Measurements from ENCODE around the gene CHD6.

CHD6 gene

DNA sequence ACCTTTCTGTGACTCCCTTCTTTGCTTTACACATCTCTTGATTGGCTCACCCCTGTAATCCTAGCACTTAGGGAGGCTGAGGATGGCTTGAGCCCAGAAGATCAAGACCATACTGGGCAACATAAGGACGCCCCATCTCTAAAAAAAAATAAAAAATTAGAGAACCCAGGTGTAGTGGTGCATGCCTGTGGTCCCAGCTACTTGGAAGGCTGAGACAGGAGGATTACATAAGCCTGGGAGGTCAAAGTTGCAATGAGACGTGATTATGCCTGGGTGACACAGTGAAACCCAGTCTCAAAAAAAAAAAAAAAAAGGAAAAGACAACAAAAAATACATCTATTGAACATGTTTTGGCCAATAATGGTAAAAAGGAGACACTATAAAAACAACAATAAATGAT is 37.8 kb downstream of the CHD6 start:
- no peak overlapping the region for H3K27ac ChIP-seq
- TF ChIP-seq, protein P1, sequence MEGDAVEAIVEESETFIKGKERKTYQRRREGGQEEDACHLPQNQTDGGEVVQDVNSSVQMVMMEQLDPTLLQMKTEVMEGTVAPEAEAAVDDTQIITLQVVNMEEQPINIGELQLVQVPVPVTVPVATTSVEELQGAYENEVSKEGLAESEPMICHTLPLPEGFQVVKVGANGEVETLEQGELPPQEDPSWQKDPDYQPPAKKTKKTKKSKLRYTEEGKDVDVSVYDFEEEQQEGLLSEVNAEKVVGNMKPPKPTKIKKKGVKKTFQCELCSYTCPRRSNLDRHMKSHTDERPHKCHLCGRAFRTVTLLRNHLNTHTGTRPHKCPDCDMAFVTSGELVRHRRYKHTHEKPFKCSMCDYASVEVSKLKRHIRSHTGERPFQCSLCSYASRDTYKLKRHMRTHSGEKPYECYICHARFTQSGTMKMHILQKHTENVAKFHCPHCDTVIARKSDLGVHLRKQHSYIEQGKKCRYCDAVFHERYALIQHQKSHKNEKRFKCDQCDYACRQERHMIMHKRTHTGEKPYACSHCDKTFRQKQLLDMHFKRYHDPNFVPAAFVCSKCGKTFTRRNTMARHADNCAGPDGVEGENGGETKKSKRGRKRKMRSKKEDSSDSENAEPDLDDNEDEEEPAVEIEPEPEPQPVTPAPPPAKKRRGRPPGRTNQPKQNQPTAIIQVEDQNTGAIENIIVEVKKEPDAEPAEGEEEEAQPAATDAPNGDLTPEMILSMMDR (conservative IDR thresholded peaks at IDR 0.05), result no peak
- TF ChIP-seq ZFX (IDR thresholded peaks at IDR 0.05), result no peak

DNA sequence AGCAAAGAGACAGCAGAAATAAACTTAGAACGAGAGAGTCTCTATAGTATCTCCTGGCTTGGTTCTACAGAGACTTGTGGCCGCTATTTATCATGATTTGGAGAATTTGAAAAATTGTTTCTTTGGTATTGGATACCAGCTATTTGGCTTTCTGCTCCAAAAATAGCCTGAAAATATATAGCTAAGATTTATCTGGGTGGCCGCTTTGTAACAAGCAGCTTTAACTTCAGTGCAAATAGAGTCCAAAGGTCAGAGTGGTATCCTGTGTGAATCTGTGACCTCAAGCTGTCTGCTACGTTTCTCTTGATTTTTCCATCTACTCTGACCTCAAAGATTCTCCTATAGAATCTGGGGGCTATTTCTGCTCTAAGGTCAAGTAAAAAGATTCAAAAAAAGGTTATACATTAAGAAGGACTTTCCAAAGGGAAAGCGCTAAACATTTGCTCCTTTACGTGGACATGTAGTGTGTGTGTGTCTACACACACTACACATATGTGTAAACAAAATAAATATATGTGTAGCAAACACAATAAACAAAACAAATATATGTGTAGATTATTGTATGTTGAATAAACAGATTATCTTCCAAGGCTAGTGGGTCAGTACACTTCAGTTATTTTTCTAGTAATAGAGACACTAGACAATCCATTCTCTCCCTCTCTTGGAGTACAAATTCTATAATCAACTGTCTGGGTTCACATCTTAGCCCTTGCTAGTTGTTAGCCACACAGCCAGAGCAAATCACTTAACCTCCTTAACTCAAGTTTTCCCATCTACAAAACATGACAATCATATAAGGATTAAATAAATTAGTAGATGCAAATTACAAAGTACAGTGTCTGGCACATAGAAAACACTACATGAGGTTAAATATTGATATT is 40.8 kb downstream of the CHD6 start:
- H3K27ac ChIP-seq, result no peak overlapping the region

DNA sequence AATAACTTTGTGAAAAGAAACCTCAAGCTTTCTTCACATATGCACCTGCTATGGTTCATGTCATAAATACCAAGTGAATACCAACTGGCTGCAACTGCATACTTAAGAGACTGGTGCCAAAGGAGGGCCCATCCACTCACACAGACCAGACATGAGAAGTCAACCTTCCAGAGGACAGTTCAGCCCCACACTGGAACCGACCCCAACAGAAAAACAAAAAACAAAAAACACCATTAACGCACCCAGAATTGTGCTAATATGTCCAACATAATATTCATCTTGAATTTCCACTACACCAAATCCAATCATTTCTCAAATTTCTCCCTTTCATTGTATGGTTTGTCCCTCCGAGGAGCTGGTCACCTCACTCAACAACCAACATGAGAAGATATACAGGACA is 42.8 kb downstream of the CHD6 start:
- no peak overlapping the region for H3K27ac ChIP-seq
- TF ChIP-seq ZFX (IDR thresholded peaks at IDR 0.05), result no peak

More for the DNA sequence above, 40.8 kb downstream of the CHD6 start:
- no peak for TF ChIP-seq ZFX (IDR thresholded peaks at IDR 0.05)
- TF ChIP-seq, protein P1 (conservative IDR thresholded peaks at IDR 0.05), result no peak

DNA sequence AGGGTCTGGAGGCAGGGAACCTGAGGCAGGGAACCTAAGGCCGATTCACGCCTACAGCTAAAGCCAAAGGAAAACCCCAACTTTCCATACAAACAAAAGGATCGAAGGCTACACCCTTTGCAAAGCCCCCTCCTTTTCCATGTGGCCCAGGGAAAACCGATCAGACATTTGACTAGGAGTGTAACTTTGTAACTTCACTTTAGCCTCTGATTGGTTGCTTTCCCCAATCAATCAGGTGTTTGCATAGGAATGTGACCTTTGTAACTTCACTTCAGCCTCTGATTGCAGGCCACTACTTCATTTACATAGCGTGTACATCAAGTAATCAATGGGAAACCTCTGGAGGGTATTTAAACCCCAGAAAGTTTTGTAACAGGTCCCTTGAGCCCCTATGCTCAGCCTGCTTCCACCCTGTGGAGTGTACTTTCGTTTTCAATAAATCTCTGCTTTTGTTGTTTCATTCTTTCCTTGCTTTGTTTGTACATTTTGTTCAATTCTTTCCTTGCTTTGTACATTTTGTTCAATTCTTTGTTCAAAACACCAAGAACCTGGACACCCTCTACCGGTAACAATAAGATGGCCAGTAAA is 43.3 kb downstream of the CHD6 start:
- H3K27ac ChIP-seq, result no peak overlapping the region

DNA sequence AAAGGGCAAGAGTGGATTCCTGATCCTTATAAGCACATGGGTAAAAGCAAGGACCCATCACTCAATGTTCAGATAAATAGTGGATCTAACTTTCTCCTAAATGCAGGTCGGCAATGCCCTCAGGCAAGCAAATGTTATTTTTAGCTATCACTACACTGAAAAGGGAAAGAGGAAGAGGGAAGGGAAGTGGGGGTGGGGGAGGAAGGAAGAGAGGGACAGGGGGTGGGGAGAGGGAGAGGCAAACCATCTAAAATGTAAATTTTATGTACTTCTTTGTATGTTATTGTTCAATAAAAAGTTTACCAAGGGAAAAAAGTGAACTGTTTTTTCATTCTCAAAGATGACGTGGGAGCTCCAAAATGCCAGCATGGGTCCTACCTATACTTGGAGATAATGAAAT is 44.2 kb downstream of the CHD6 start:
- no peak for TF ChIP-seq ZFX (IDR thresholded peaks at IDR 0.05)
- TF ChIP-seq, protein P1 (conservative IDR thresholded peaks at IDR 0.05), result no peak
- no peak overlapping the region for H3K27ac ChIP-seq

More for the DNA sequence above, 43.3 kb downstream of the CHD6 start:
- no peak for TF ChIP-seq ZFX (IDR thresholded peaks at IDR 0.05)
- TF ChIP-seq, protein P1 (conservative IDR thresholded peaks at IDR 0.05), result no peak

DNA sequence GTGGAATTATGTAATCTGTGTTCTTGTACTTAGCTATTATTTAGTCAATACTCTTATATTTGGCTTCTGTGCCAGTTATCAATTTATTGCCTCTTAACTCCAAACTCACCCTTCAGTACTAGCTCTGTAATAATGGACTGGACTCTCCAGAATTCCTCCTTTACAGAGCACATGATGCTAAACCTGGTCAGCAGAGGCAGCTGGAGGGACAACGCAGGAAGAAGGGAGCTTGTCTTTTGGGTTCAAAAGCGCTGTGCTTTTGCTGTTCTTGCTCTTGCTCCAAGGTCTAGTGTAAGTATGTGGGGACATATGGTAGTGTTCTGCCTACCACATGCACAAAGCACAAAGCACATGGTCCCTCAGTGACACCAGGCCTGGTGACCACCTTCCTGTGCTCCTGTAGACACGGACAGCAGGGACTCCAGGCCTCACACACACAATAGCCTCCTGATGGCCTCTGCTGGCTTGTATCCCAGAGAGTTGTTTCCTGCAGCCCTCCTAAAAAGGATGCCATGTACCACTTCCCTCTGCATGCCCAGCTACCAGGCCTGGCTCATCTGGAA is 46.1 kb downstream of the CHD6 start:
- no peak for TF ChIP-seq ZFX (IDR thresholded peaks at IDR 0.05)
- TF ChIP-seq, protein P1 (conservative IDR thresholded peaks at IDR 0.05), result peak; percentile 46
- peak overlapping the region; percentile 28 for H3K27ac ChIP-seq

DNA sequence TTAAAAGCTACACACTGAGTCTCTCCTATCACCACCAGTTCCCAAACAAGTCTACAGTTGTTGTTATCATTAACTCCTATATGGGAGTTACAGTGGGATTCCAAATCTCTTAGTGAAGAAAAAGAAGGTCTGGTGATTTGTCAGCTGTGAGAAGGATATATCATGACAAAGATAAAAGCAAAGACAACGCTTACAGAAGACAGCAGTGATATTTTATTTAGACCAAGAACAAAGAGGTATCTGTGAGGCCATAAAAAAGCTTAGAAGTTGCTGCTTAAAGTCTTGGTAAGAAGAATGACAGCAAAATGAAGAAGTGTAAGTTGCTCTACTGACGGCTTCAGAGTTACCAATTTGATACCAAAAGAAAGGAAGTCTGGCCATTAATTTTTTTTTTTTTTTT is 47.2 kb downstream of the CHD6 start:
- H3K27ac ChIP-seq, result peak overlapping the region; percentile 55
- TF ChIP-seq ZFX (IDR thresholded peaks at IDR 0.05), result no peak
- TF ChIP-seq, protein P1 (conservative IDR thresholded peaks at IDR 0.05), result no peak

Measured in C4-2B (cell line).